ENCODE measurements around the gene STEEP1. TPM values are rescaled to one million over a fixed set of nuclear protein-coding genes. Genes with fewer than 3 reads are reported as not detected.
A peak's percentile ranks its signal among the peaks of the same experiment; 100 is the strongest.

The STEEP1 gene
- polyA plus RNA-seq, 1 experiment: 19.7 TPM

DNA sequence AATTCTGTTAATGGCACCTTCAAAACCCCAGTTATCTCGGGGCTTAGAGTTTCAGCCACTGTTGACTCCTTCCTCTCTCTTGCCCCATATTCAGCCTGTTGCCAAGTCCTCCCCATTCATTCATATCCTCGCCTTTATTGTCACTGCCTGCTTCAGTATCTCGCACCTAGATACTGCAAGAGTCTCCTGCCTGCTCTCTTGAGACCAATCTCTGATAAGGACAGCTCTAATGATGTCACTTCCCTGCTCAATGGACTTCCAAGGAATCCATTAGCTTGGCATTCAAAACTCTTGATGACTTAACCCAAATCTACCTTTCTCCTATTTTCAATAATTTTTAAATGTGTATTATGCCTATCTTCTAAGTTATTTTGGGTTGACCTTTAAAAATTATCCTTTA is 8.0 kb upstream of the STEEP1 start:
- no peak for DNase-seq (ENCODE audit: low read depth, low spot score)
- ChIA-PET POLR2A (interaction anchor here (0.6 to 2.3 kb wide), 4 partner anchors 33 to 185 kb away, joined by 3 to 16 read pairs (median 4); partner anchors contain the start of genes SEPTIN6 and SOWAHD), CTCF (interaction anchor here (0.6 to 1.1 kb wide), 2 partner anchors 37 to 104 kb away, joined by 3 to 4 read pairs; no protein-coding TSS in a partner anchor)
- Histone ChIP-seq H3K27me3 (ENCODE audit: control insufficient read depth, insufficient read depth, low read length) (no peaks in the 10 kb centered on the region), H3K9me3 (ENCODE audit: control insufficient read depth, insufficient read depth, low read length) (no peaks in the 10 kb centered on the region), H3K4me3 (ENCODE audit: low read depth, low read length) (peak overlapping the region; percentile 65), H3K27ac (ENCODE audit: low read depth, low read length) (no peak overlapping the region)
- TF ChIP-seq, protein P1, sequence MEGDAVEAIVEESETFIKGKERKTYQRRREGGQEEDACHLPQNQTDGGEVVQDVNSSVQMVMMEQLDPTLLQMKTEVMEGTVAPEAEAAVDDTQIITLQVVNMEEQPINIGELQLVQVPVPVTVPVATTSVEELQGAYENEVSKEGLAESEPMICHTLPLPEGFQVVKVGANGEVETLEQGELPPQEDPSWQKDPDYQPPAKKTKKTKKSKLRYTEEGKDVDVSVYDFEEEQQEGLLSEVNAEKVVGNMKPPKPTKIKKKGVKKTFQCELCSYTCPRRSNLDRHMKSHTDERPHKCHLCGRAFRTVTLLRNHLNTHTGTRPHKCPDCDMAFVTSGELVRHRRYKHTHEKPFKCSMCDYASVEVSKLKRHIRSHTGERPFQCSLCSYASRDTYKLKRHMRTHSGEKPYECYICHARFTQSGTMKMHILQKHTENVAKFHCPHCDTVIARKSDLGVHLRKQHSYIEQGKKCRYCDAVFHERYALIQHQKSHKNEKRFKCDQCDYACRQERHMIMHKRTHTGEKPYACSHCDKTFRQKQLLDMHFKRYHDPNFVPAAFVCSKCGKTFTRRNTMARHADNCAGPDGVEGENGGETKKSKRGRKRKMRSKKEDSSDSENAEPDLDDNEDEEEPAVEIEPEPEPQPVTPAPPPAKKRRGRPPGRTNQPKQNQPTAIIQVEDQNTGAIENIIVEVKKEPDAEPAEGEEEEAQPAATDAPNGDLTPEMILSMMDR (IDR thresholded peaks at IDR 0.05; ENCODE audit: low read depth, low read length): no peak

DNA sequence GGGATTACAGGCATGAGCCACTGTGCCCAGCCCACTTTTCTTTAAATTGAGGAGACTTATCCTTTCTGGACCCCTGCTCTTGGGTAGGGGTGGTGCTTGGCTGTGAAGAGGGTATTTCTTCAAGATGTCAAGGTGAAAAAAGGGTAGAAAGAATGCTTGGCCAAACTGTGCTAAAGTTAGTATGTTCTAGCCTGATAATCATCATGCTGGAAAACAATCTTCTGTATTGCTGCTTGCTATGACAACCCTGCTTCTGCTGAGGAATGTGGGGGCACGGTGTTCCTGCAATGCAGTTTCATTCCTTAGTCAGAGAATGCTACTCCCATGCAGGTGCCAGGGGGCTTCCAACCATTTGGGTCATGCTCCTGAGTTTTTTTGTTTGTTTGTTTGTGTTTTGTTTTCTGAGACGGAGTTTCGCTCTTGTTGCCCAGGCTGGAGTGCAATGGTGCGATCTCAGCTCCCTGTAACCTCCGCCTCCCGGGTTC is 5.2 kb upstream of the STEEP1 start:
- Histone ChIP-seq H3K4me3 (ENCODE audit: low read depth, low read length) (no peak overlapping the region), H3K27ac (ENCODE audit: low read depth, low read length) (no peak overlapping the region), H3K9me3 (ENCODE audit: control insufficient read depth, insufficient read depth, low read length) (no peaks in the 10 kb centered on the region), H3K27me3 (ENCODE audit: control insufficient read depth, insufficient read depth, low read length) (no peaks in the 10 kb centered on the region)
- DNase-seq (ENCODE audit: low read depth, low spot score): no peak
- ChIA-PET POLR2A (no interaction called here), CTCF (no interaction called here)
- TF ChIP-seq, protein P1 (IDR thresholded peaks at IDR 0.05; ENCODE audit: low read depth, low read length): no peak

DNA sequence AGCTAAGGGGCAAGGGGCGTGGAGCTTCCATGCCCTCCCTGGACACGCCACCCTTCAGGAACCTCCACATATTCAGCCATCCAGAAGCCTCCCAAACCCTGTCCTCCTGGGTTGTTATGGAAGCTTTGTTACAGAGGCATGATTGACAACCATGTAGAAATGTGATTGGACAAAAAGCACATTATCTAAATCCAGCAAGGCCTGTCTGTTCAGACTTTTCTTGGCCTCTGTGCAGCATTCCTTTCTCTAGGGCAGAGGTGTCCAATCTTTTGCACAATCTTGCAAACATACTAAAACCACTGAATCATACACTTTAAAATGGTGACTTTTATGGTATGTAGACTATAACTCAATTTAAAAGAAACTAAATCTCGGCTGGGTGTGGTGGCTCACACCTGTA is 12.7 kb downstream of the STEEP1 start:
- DNase-seq (ENCODE audit: low read depth, low spot score): no peak

DNA sequence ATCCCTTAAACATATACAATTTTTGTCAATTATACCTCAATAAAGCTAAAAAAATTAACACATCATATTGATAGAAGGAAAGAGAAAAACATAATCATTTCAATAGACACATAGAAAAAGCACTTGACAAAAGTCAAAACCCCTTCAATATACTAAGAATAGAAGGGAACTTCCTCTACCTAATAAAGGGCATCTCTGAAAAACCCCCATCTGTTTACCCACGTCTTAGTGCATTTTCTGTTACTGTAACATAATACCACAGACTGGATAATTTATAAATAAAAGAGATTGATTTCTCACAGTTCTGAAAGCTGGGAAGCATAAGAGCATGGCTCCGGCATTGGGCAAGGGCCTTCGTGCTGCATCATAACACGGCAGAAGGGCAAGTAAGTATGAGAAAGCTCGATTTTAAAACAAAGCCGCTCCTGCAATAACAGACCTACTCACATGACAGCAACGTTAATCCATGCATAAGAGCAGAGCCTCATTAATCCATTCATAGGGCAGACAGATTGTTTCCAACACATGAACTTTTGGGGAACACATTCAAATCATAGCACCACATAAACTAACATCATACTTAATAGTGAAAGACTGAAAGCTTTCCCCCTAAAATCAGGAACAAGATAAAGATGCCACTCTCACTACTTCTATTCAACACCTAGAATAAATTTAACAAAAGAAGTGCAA is 15.7 kb downstream of the STEEP1 start:
- no peaks in the 10 kb centered on the region for H3K27me3 ChIP-seq (ENCODE audit: control insufficient read depth, insufficient read depth, low read length)
- H3K4me3 ChIP-seq (ENCODE audit: low read depth, low read length): no peak overlapping the region
- no peaks in the 10 kb centered on the region for H3K9me3 ChIP-seq (ENCODE audit: control insufficient read depth, insufficient read depth, low read length)
- H3K27ac ChIP-seq (ENCODE audit: low read depth, low read length): no peak overlapping the region
- ChIA-PET CTCF (no interaction called here), POLR2A (interaction anchor here (0.6 kb wide), 1 partner anchor 242 kb away, joined by 3 read pairs; the partner anchor contains the start of gene RPL39)
- DNase-seq (ENCODE audit: low read depth, low spot score): no peak
- TF ChIP-seq, protein P1 (IDR thresholded peaks at IDR 0.05; ENCODE audit: low read depth, low read length): no peak

More for the DNA sequence above, 12.7 kb downstream of the STEEP1 start:
- TF ChIP-seq, protein P1 (IDR thresholded peaks at IDR 0.05; ENCODE audit: low read depth, low read length): no peak
- Histone ChIP-seq H3K27me3 (ENCODE audit: control insufficient read depth, insufficient read depth, low read length) (no peaks in the 10 kb centered on the region), H3K4me3 (ENCODE audit: low read depth, low read length) (no peak overlapping the region), H3K27ac (ENCODE audit: low read depth, low read length) (no peak overlapping the region), H3K9me3 (ENCODE audit: control insufficient read depth, insufficient read depth, low read length) (no peaks in the 10 kb centered on the region)
- POLR2A ChIA-PET: no interaction called here
- CTCF ChIA-PET: interaction anchor here (0.6 kb wide), 1 partner anchor 175 kb away, joined by 3 read pairs; no protein-coding TSS in a partner anchor

DNA sequence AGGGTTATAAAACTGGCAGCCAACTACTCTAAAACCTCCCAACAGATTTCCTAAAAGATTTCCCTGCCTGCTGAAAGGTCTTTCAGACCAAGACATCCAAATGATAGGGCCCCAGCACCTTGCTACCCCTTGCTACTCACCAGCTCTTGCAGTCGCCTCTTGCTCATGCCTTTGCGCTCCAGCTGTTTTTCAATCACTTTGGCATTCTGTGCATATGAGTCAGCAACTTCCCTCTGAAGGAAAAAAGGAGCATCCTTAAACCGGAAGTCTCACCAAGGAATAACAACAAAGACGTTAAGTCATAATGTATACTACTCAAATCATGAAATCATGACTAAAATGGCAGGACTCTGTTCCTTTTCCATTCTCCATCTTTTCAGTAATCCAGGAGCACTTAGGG is 24.0 kb downstream of the STEEP1 start:
- Histone ChIP-seq H3K27ac (ENCODE audit: low read depth, low read length) (peak overlapping the region; percentile 57), H3K9me3 (ENCODE audit: control insufficient read depth, insufficient read depth, low read length) (no peaks in the 10 kb centered on the region), H3K4me3 (ENCODE audit: low read depth, low read length) (no peak overlapping the region), H3K27me3 (ENCODE audit: control insufficient read depth, insufficient read depth, low read length) (no peaks in the 10 kb centered on the region)
- CTCF ChIA-PET: no interaction called here
- peak; percentile 37 for DNase-seq (ENCODE audit: low read depth, low spot score)
- POLR2A ChIA-PET: interaction anchor here (0.7 kb wide), 1 partner anchor 85 kb away, joined by 5 read pairs; no protein-coding TSS in a partner anchor
- TF ChIP-seq, protein P1 (IDR thresholded peaks at IDR 0.05; ENCODE audit: low read depth, low read length): no peak
